ENCODE measurements around the gene ZNF546. TPM values are rescaled to one million over a fixed set of nuclear protein-coding genes. Genes with fewer than 3 reads are reported as not detected.

Gene ZNF546
- total and polyA plus RNA-seq, 2 donors (not counting 1 experiment from before 2014, with no cell fraction given) = 1.8 to 15.7 TPM

- WGBS (ENCODE audit: insufficient coverage) = no CpG with 5 or more reads among the region's 6 CpGs
- Mint-ChIP-seq H3K27me3 (no peaks in the 10 kb centered on the region), H3K4me3 (peak overlapping the region; percentile 92), H3K9me3 (ENCODE audit: insufficient read depth) (no peaks in the 10 kb centered on the region), H3K4me1 (peaks cover 47% of the 10 kb centered on the region), H3K27ac (peak overlapping the region; percentile 79)
- Histone ChIP-seq H3K4me3 (ENCODE audit: control extremely low read depth in 1 of 5, extremely low read depth in 1 of 5, insufficient read depth in 1 of 5, low read depth in 2 of 5, low read length in 4 of 5) (no peak overlapping the region), H4K20me1 (ENCODE audit: control insufficient read depth, insufficient read depth, low read length, poor library complexity, severe bottlenecking) (peaks cover 11% of the 10 kb centered on the region), H3K9me3 (ENCODE audit: control extremely low read depth in 1 of 3, control insufficient read depth in 2 of 3, insufficient read depth in 1 of 3, low read length in 2 of 3) (no peaks in the 10 kb centered on the region), H3K4me1 (ENCODE audit: control insufficient read depth in 2 of 2, insufficient read depth in 2 of 2, low read length in 2 of 2) (peaks cover 23 to 25% of the 10 kb centered on the region in 2 donors), H3K79me2 (ENCODE audit: control insufficient read depth, insufficient read depth, low read length) (peaks cover 29% of the 10 kb centered on the region), H3K36me3 (replicated peaks in 1 of 2; ENCODE audit: control extremely low read depth in 1 of 2, control insufficient read depth in 1 of 2, extremely low read depth in 1 of 2, insufficient read depth in 2 of 2, low read length in 1 of 2) (peaks cover 0 to 21% of the 10 kb centered on the region in 2 experiments), H3K9ac (ENCODE audit: low read length) (no peak overlapping the region), H2AFZ (ENCODE audit: insufficient read depth, low read depth, low read length, poor library complexity, severe bottlenecking) (peak overlapping the region; percentile 95), H3K4me2 (replicated peaks; ENCODE audit: low read depth, low read length, poor library complexity, severe bottlenecking) (peak overlapping the region; percentile 88), H3K27me3 (replicated peaks in 1 of 4; ENCODE audit: control extremely low read depth in 1 of 4, control insufficient read depth in 3 of 4, insufficient read depth in 4 of 4, low read length in 3 of 4) (no peaks in the 10 kb centered on the region), H3K27ac (ENCODE audit: low read length in 2 of 2) (peak overlapping the region in 1 of 2 donors; percentile 95)
- ChIA-PET POLR2A (interaction anchor here (0.5 to 2.2 kb wide), 4 partner anchors 11 to 336 kb away, joined by 3 to 9 read pairs (median 4); no protein-coding TSS in a partner anchor), CTCF (interaction anchor here (1.0 to 4.3 kb wide), 11 partner anchors 8 to 458 kb away, joined by 4 to 77 read pairs (median 20); partner anchors contain the start of genes DYRK1B and FBL)
- no peak for DNase-seq
- TF ChIP-seq, protein P1, sequence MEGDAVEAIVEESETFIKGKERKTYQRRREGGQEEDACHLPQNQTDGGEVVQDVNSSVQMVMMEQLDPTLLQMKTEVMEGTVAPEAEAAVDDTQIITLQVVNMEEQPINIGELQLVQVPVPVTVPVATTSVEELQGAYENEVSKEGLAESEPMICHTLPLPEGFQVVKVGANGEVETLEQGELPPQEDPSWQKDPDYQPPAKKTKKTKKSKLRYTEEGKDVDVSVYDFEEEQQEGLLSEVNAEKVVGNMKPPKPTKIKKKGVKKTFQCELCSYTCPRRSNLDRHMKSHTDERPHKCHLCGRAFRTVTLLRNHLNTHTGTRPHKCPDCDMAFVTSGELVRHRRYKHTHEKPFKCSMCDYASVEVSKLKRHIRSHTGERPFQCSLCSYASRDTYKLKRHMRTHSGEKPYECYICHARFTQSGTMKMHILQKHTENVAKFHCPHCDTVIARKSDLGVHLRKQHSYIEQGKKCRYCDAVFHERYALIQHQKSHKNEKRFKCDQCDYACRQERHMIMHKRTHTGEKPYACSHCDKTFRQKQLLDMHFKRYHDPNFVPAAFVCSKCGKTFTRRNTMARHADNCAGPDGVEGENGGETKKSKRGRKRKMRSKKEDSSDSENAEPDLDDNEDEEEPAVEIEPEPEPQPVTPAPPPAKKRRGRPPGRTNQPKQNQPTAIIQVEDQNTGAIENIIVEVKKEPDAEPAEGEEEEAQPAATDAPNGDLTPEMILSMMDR (IDR thresholded peaks at IDR 0.05) = no peak
- no peak for ATAC-seq (ENCODE audit: low read depth)
- intact Hi-C loops (cut with micrococcal nuclease) = no loop called here
Observed at GRCh38 chr19:39969266-39969665, 27.6 kb upstream of the ZNF546 start.

DNA sequence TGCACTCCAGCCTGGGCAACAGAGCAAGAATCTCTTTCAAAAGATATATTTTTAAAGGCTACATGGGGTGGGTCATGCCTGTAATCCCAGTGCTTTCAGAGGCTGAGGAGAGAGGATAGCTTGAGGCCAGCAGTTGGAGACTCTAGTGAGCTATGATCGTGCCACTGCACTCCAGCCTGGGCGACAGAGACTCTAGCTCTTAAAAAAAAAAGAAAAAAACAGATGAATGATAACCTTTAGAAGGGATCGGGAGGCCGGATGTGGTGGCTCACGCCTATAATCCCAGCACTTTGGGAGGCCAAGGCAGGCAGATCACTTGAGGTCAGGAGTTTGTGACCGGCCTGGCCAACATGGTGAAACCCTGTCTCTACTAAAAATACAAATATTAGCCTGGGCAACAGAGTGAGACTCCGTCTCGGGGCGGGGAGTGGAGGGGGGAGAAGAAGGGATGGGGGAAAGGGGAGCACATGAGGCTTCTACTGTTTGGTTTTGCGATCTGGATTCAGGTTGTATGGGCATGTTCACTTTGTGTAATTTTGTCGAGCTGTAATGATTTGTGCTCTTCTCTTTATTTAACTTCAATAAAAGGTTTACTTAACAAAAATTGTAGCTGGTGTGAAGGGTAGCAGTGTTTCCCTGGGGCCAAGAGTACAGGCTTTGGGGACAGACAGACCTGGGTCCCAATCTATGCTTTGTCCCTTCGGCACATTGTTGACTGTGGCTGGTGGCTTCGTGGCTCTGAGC lies 27.0 kb upstream of the ZNF546 start:
- peaks cover 23 to 25% of the 10 kb centered on the region in 2 donors for H3K4me1 ChIP-seq (ENCODE audit: control insufficient read depth in 2 of 2, insufficient read depth in 2 of 2, low read length in 2 of 2)
- TF ChIP-seq, protein P1 (IDR thresholded peaks at IDR 0.05) = no peak
- TF ChIP-seq EZH2 (IDR thresholded peaks at IDR 0.05; ENCODE audit: borderline replicate concordance, insufficient read depth, low read depth, low read length, poor library complexity, severe bottlenecking) = no peak
- H3K4me3 Mint-ChIP-seq = peak overlapping the region; percentile 92
- peaks cover 14% of the 10 kb centered on the region for H4K20me1 ChIP-seq (ENCODE audit: control insufficient read depth, insufficient read depth, low read length, poor library complexity, severe bottlenecking)
- ATAC-seq (ENCODE audit: low read depth) = no peak
- no peaks in the 10 kb centered on the region for H3K27me3 ChIP-seq (replicated peaks in 1 of 4; ENCODE audit: control extremely low read depth in 1 of 4, control insufficient read depth in 3 of 4, insufficient read depth in 4 of 4, low read length in 3 of 4)
- peaks cover 32% of the 10 kb centered on the region for H3K79me2 ChIP-seq (ENCODE audit: control insufficient read depth, insufficient read depth, low read length)
- H3K4me2 ChIP-seq (replicated peaks; ENCODE audit: low read depth, low read length, poor library complexity, severe bottlenecking) = peak overlapping the region; percentile 88
- peak overlapping the region; percentile 98 for H3K9ac ChIP-seq (ENCODE audit: low read length)
- H3K36me3 ChIP-seq (replicated peaks in 1 of 2; ENCODE audit: control extremely low read depth in 1 of 2, control insufficient read depth in 1 of 2, extremely low read depth in 1 of 2, insufficient read depth in 2 of 2, low read length in 1 of 2) = peaks cover 0 to 26% of the 10 kb centered on the region in 2 experiments
- POLR2A ChIA-PET = interaction anchor here (0.5 to 2.2 kb wide), 11 partner anchors 10 to 177 kb away, joined by 3 to 29 read pairs (median 6); partner anchors contain the start of gene ZNF546
- no peaks in the 10 kb centered on the region for H3K27me3 Mint-ChIP-seq
- H3K4me3 ChIP-seq (ENCODE audit: control extremely low read depth in 1 of 5, extremely low read depth in 1 of 5, insufficient read depth in 1 of 5, low read depth in 2 of 5, low read length in 4 of 5) = peak overlapping the region; percentile 66 to 96 (median 89)
- H3K9me3 ChIP-seq (ENCODE audit: control extremely low read depth in 1 of 3, control insufficient read depth in 2 of 3, insufficient read depth in 1 of 3, low read length in 2 of 3) = no peaks in the 10 kb centered on the region
- intact Hi-C loops (cut with micrococcal nuclease) = loop anchor here (1.0 to 5.0 kb wide), 6 partner anchors 17 to 579 kb away; partner anchors contain the start of genes MED29 and PAF1
- H3K4me1 Mint-ChIP-seq = peaks cover 48% of the 10 kb centered on the region
- H3K27ac ChIP-seq (ENCODE audit: low read length in 2 of 2) = peak overlapping the region; percentile 87 to 95
- WGBS (ENCODE audit: insufficient coverage) = 71% methylated on average over 6 of the region's 13 CpGs
- peak overlapping the region; percentile 95 for H2AFZ ChIP-seq (ENCODE audit: insufficient read depth, low read depth, low read length, poor library complexity, severe bottlenecking)
- no peaks in the 10 kb centered on the region for H3K9me3 Mint-ChIP-seq (ENCODE audit: insufficient read depth)
- CTCF ChIA-PET = interaction anchor here (0.6 to 4.3 kb wide), 41 partner anchors 8 to 458 kb away, joined by 3 to 77 read pairs (median 7); partner anchors contain the start of genes DYRK1B, FBL, FCGBP and ZNF546
- no peak for DNase-seq
- peak overlapping the region; percentile 94 for H3K27ac Mint-ChIP-seq
